Neural cell (in vitro differentiated cells): Measurements from ENCODE around the gene ANKRD13C.

Source experiments
- EP300 ChIP-seq: fragments of 450-650 bp; conservative IDR thresholded peaks from 2 replicates; pipeline ENCODE4 v1.6.1; 2014; ENCODE audit warnings: antibody characterized with exemption, mild to moderate bottlenecking, moderate library complexity; ENCODE audit not compliant: poor library complexity, severe bottlenecking
- EZH2 ChIP-seq: fragments of 200-600, 300-800 bp; shearing (Covaris generic), sonication (generic); IDR thresholded peaks from 2 replicates; pipeline ENCODE4 v1.6.1; 2014; ENCODE audit warnings: antibody characterized with exemption, low read length, borderline replicate concordance, mild to moderate bottlenecking; ENCODE audit not compliant: insufficient read depth, poor library complexity, severe bottlenecking
- MXI1 ChIP-seq: fragments of 450-650 bp; conservative IDR thresholded peaks from 2 replicates; pipeline ENCODE4 v1.6.1; 2014; ENCODE audit warnings: antibody characterized with exemption, mild to moderate bottlenecking; ENCODE audit not compliant: poor library complexity, severe bottlenecking
- POLR2AphosphoS5 ChIP-seq: IDR thresholded peaks from 2 replicates; pipeline ENCODE4 v1.6.1; 2012
- RAD21 ChIP-seq: fragments of 450-650 bp; conservative IDR thresholded peaks from 2 replicates; pipeline ENCODE4 v1.6.1; 2014; ENCODE audit warnings: antibody characterized with exemption, mild to moderate bottlenecking, moderate library complexity
- SMC3 ChIP-seq: fragments of 450-650 bp; conservative IDR thresholded peaks from 2 replicates; pipeline ENCODE4 v1.6.1; 2014; ENCODE audit warnings: antibody characterized with exemption, mild to moderate bottlenecking, moderate library complexity; ENCODE audit not compliant: poor library complexity
- TAF1 ChIP-seq: IDR thresholded peaks from 2 replicates; pipeline ENCODE4 v1.6.1; 2012; ENCODE audit warnings: low read depth
- TF ChIP-seq, protein P1 (sequence below): fragments of 450-650 bp; IDR thresholded peaks from 2 replicates; pipeline ENCODE4 v1.5.1; 2014; ENCODE audit warnings: antibody characterized with exemption, mild to moderate bottlenecking, moderate library complexity; ENCODE audit not compliant: poor library complexity, severe bottlenecking
- TF ChIP-seq, protein P2 (sequence below): IDR thresholded peaks from 2 replicates; pipeline ENCODE4 v1.6.1; 2012; ENCODE audit warnings: borderline replicate concordance

DNA sequence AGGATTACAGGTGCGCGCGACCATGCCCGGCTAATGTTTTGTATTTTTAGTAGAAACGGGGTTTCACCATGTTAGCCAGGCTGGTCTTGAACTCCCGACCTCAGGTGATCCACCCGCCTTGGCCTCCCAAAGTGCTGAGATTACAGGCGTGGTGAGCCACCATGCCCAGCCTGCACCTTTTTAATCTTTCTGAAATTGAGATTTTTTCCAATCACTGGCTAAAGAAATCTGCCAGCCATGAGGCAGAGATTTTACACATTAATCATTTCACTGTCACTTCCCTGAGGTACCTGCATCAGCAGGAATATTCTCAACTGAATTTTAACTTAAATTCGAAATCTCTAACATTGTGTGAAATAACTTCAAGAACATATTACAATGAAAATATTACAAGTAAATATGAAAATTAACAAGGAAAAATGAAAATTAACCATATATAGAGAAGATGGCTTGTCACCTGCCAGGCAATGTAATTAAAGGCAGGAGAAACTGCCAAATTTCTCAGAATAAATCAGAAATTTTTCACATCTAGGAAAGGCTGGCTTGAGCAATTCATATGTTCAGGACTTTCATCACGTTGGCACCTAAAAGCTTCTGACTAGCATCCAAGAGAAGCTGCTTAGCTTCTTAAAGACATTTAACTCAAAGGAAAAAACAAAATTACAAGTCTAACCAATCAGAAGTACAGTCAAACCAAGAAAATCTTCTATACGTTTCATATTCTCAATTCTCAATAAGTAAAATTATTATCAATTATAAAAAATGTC is 5.9 kb downstream of the ANKRD13C start:
- TF ChIP-seq SMC3 (no peak), EZH2 (no peak), POLR2AphosphoS5 (no peak), EP300 (no peak), RAD21 (no peak), MXI1 (no peak), TAF1 (no peak)
- TF ChIP-seq, protein P1, sequence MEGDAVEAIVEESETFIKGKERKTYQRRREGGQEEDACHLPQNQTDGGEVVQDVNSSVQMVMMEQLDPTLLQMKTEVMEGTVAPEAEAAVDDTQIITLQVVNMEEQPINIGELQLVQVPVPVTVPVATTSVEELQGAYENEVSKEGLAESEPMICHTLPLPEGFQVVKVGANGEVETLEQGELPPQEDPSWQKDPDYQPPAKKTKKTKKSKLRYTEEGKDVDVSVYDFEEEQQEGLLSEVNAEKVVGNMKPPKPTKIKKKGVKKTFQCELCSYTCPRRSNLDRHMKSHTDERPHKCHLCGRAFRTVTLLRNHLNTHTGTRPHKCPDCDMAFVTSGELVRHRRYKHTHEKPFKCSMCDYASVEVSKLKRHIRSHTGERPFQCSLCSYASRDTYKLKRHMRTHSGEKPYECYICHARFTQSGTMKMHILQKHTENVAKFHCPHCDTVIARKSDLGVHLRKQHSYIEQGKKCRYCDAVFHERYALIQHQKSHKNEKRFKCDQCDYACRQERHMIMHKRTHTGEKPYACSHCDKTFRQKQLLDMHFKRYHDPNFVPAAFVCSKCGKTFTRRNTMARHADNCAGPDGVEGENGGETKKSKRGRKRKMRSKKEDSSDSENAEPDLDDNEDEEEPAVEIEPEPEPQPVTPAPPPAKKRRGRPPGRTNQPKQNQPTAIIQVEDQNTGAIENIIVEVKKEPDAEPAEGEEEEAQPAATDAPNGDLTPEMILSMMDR = no peak
- TF ChIP-seq, protein P2, sequence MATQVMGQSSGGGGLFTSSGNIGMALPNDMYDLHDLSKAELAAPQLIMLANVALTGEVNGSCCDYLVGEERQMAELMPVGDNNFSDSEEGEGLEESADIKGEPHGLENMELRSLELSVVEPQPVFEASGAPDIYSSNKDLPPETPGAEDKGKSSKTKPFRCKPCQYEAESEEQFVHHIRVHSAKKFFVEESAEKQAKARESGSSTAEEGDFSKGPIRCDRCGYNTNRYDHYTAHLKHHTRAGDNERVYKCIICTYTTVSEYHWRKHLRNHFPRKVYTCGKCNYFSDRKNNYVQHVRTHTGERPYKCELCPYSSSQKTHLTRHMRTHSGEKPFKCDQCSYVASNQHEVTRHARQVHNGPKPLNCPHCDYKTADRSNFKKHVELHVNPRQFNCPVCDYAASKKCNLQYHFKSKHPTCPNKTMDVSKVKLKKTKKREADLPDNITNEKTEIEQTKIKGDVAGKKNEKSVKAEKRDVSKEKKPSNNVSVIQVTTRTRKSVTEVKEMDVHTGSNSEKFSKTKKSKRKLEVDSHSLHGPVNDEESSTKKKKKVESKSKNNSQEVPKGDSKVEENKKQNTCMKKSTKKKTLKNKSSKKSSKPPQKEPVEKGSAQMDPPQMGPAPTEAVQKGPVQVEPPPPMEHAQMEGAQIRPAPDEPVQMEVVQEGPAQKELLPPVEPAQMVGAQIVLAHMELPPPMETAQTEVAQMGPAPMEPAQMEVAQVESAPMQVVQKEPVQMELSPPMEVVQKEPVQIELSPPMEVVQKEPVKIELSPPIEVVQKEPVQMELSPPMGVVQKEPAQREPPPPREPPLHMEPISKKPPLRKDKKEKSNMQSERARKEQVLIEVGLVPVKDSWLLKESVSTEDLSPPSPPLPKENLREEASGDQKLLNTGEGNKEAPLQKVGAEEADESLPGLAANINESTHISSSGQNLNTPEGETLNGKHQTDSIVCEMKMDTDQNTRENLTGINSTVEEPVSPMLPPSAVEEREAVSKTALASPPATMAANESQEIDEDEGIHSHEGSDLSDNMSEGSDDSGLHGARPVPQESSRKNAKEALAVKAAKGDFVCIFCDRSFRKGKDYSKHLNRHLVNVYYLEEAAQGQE = no peak
